ENCODE measurements around the gene F2RL3.

DNA sequence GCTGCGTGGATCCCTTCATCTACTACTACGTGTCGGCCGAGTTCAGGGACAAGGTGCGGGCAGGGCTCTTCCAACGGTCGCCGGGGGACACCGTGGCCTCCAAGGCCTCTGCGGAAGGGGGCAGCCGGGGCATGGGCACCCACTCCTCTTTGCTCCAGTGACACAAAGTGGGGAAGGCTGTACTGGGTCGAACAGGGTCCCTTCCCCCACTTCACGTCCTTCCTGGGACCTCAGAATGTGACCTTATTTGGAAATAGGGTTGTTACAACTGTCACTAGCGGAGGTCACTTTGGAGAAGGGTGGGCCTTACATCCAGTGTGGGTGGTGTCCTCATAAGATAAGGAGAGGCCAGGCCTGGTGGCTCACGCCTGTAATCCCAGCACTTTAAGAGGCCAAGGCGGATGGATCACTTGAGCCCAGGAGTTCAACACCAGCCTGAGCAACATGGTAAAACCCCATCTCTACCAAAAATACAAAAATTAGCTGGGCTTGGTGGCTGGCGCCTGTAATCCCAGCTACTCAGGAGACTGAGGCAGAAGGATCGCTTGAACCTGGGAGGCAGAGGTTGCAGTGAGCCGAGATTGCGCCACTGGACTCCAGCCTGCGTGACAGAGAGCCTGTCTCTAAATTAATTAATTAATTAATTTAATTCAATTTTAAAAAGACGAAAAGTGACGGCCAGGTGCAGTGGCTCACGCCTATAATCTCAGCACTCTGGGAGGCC, 1.8 kb downstream of the F2RL3 start:
- TF ChIP-seq, protein P1, sequence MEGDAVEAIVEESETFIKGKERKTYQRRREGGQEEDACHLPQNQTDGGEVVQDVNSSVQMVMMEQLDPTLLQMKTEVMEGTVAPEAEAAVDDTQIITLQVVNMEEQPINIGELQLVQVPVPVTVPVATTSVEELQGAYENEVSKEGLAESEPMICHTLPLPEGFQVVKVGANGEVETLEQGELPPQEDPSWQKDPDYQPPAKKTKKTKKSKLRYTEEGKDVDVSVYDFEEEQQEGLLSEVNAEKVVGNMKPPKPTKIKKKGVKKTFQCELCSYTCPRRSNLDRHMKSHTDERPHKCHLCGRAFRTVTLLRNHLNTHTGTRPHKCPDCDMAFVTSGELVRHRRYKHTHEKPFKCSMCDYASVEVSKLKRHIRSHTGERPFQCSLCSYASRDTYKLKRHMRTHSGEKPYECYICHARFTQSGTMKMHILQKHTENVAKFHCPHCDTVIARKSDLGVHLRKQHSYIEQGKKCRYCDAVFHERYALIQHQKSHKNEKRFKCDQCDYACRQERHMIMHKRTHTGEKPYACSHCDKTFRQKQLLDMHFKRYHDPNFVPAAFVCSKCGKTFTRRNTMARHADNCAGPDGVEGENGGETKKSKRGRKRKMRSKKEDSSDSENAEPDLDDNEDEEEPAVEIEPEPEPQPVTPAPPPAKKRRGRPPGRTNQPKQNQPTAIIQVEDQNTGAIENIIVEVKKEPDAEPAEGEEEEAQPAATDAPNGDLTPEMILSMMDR (IDR thresholded peaks at IDR 0.05), result no peak
- no peak for TF ChIP-seq POLR2A (IDR thresholded peaks at IDR 0.05)
